IMR-90 (cell line): ENCODE data around the gene CCDC7. TPM values are rescaled to one million over a fixed set of nuclear protein-coding genes. Genes with fewer than 3 reads are reported as not detected.
A peak's percentile ranks its signal among the peaks of the same experiment; 100 is the strongest.

Experiments
- ATAC-seq: fragments of 200-7000 bp; cut with Tn5 transposase; 2 replicates; pipeline ENCODE4 v1.9.1; 2020; ENCODE audit warnings: low read depth, mild to moderate bottlenecking, moderate library complexity
- BruUV-seq: library from RNA; stranded (reverse); fragments of 400-500 nt; replicated peaks from 2 replicates; lab custom pipeline; 2021; lab: Mats Ljungman, UMichigan
- CTCF ChIA-PET: fragments of 300-600 bp; formaldehyde crosslinking; extraction: SDS; loops from one replicate; lab custom pipeline; 2021; ENCODE audit warnings: antibody characterized with exemption; lab: Yijun Ruan, JAX
- POLR2A ChIA-PET: fragments of 300-600 bp; sonication (Branson Sonifier 250); formaldehyde crosslinking; loops from one replicate; lab custom pipeline; 2022; ENCODE audit warnings: antibody characterized with exemption; ENCODE audit not compliant: unreplicated experiment; lab: Charles Lee
- DNase-seq: peaks from one replicate; pipeline ENCODE4 v3.0.0; 2013
- H2AFZ ChIP-seq: replicated peaks from 2 replicates; pipeline ENCODE3; 2013; ENCODE audit warnings: low read length, mild to moderate bottlenecking; ENCODE audit not compliant: poor library complexity
- H2AK5ac ChIP-seq: 2 replicates; pipeline ENCODE4 v1.6.1; 2013; ENCODE audit warnings: low read depth, low read length, inconsistent platforms
- H2AK9ac ChIP-seq: replicated peaks from 2 replicates; pipeline ENCODE3; 2013; ENCODE audit warnings: mild to moderate bottlenecking, low read depth, low read length, moderate library complexity; ENCODE audit not compliant: poor library complexity
- H2BK120ac ChIP-seq: 2 replicates; pipeline ENCODE4 v1.6.1; 2013; ENCODE audit warnings: low read depth, low read length, inconsistent platforms
- H2BK15ac ChIP-seq: 3 replicates; pipeline ENCODE4 v1.6.1; 2013; ENCODE audit warnings: low read depth, low read length, inconsistent platforms
- H2BK20ac ChIP-seq: 2 replicates; pipeline ENCODE4 v1.6.1; 2013; ENCODE audit warnings: low read depth, mild to moderate bottlenecking, inconsistent platforms, low read length, moderate library complexity
- H2BK5ac ChIP-seq: 2 replicates; pipeline ENCODE4 v1.6.1; 2013; ENCODE audit warnings: mild to moderate bottlenecking, low read depth, low read length, inconsistent platforms; ENCODE audit not compliant: poor library complexity, severe bottlenecking
- H3K14ac ChIP-seq: replicated peaks from 2 replicates; pipeline ENCODE4 v1.6.1; 2013; ENCODE audit warnings: low read depth, low read length, inconsistent platforms
- H3K18ac ChIP-seq: 2 replicates; pipeline ENCODE4 v1.6.1; 2013; ENCODE audit warnings: low read depth, low read length, control low read depth
- H3K23ac ChIP-seq: 2 replicates; pipeline ENCODE4 v1.6.1; 2013; ENCODE audit warnings: low read depth, low read length, inconsistent platforms
- H3K27ac ChIP-seq: 2 replicates; pipeline ENCODE4 v1.5.1; 2013; ENCODE audit warnings: mild to moderate bottlenecking, control low read depth, low read length; ENCODE audit not compliant: insufficient read depth
- H3K27me3 ChIP-seq: 2 replicates; pipeline ENCODE4 v1.6.1; 2013; ENCODE audit warnings: low read length; ENCODE audit not compliant: control insufficient read depth, insufficient read depth
- H3K36me3 ChIP-seq: 2 replicates; pipeline ENCODE4 v1.6.1; 2013; ENCODE audit warnings: low read length, mixed read lengths; ENCODE audit not compliant: control insufficient read depth, insufficient read depth
- H3K4ac ChIP-seq: 2 replicates; pipeline ENCODE4 v1.6.1; 2013; ENCODE audit warnings: low read depth, low read length, inconsistent platforms
- H3K4me1 ChIP-seq: 2 replicates; pipeline ENCODE4 v1.6.1; 2013; ENCODE audit warnings: low read length, mixed read lengths; ENCODE audit not compliant: control insufficient read depth, insufficient read depth
- H3K4me2 ChIP-seq: 2 replicates; pipeline ENCODE4 v1.6.1; 2013; ENCODE audit warnings: low read depth, mild to moderate bottlenecking, control low read depth, low read length, moderate library complexity
- H3K4me3 ChIP-seq: 2 replicates; pipeline ENCODE4 v1.5.1; 2013; ENCODE audit warnings: low read depth, mild to moderate bottlenecking, control low read depth, low read length, moderate library complexity; ENCODE audit not compliant: insufficient read depth
- H3K56ac ChIP-seq: 2 replicates; pipeline ENCODE4 v1.6.1; 2013; ENCODE audit warnings: low read length, inconsistent platforms; ENCODE audit not compliant: insufficient read depth; ENCODE audit errors: extremely low read depth
- H3K79me1 ChIP-seq, 2 experiments: 2 replicates each; pipeline ENCODE4 v1.6.1; 2013; ENCODE audit warnings: low read length in 2 of 2, inconsistent platforms in 1 of 2, low read depth in 1 of 2
- H3K9ac ChIP-seq: 2 replicates; pipeline ENCODE4 v1.6.1; 2013; ENCODE audit warnings: low read depth, low read length, control low read depth
- H3K9me1 ChIP-seq: 2 replicates; pipeline ENCODE4 v1.6.1; 2013; ENCODE audit warnings: low read length, inconsistent platforms; ENCODE audit not compliant: insufficient read depth
- H3K9me3 ChIP-seq: 2 replicates; pipeline ENCODE4 v1.6.1; 2013; ENCODE audit warnings: low read length; ENCODE audit not compliant: control insufficient read depth, insufficient read depth
- H4K20me1 ChIP-seq: 2 replicates; pipeline ENCODE4 v1.6.1; 2013; ENCODE audit warnings: low read length, inconsistent platforms; ENCODE audit not compliant: insufficient read depth
- H4K5ac ChIP-seq: 2 replicates; pipeline ENCODE4 v1.6.1; 2013; ENCODE audit warnings: mild to moderate bottlenecking, low read depth, low read length, control low read depth
- H4K8ac ChIP-seq, 2 experiments: 2 replicates each; pipeline ENCODE4 v1.6.1; 2013; ENCODE audit warnings: low read depth in 2 of 2, low read length in 2 of 2, control low read depth in 1 of 2, inconsistent platforms in 1 of 2
- H4K91ac ChIP-seq: 2 replicates; pipeline ENCODE4 v1.6.1; 2013; ENCODE audit warnings: low read depth, low read length, inconsistent platforms; ENCODE audit not compliant: insufficient read depth
- RAD21 ChIP-seq: IDR thresholded peaks from 2 replicates; pipeline ENCODE4 v1.6.1; 2012; ENCODE audit warnings: low read length, improper control_type of control experiment
- dilution Hi-C: fragments of 300-500 bp; cut with HindIII; formaldehyde crosslinking; loops from one replicate; pipeline ENCODE4 v1.14.3; 2018; ENCODE audit warnings: low sequenced_read_pairs; ENCODE audit not compliant: unreplicated experiment
- in situ Hi-C: fragments of 300-500 bp; cut with MboI; formaldehyde crosslinking; loops from 3 replicates; pipeline ENCODE4 v1.14.3; 2019; ENCODE audit warnings: low sequenced_read_pairs, inconsistent platforms, mixed read lengths
- intact Hi-C: fragments of 100-400 bp; cut with micrococcal nuclease; formaldehyde crosslinking; loops from 2 replicates; pipeline ENCODE4 v1.10.0; 2022
- polyA plus RNA-seq, 3 experiments: library from polyadenylated mRNA; depleted of rRNA; stranded (reverse); fragments of >200 nt; gene quantifications; 2 replicates each; pipeline ENCODE4 v1.2.3, GENCODE V29; 2012; ENCODE audit warnings: low replicate concordance in 1 of 3
- total RNA-seq: library from RNA; depleted of rRNA; stranded (reverse); fragments of >200 nt; gene quantifications from 2 replicates; pipeline ENCODE4 v1.2.3, GENCODE V29; 2012
- TF ChIP-seq, protein P1 (sequence below): conservative IDR thresholded peaks from 2 replicates; pipeline ENCODE4 v1.5.1; 2012; ENCODE audit warnings: mild to moderate bottlenecking, low read depth, low read length, improper control_type of control experiment

The CCDC7 gene
- total and polyA plus RNA-seq, 2 of the 4 experiments (the other 2 are of a cell fraction): 0.74 to 4.3 TPM

DNA sequence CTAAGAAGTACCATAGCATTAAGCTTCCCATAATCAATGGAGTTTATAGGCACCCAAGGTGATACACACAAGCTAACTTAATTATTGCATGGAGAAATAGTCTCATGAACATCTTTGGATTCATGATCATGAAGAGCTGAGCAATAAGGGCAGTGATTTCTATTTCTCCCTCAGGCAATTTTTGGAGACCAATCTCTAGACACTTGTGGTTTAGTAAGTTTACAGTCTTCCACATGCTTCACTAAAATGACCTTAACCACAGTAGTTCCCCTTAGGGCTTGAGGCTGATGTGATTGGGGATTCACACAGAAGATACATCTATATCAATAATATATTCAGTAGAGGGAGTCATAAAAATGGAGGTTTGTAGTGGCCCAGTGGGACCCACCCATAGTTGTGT is 241.2 kb downstream of the CCDC7 start:
- Histone ChIP-seq H2BK5ac (no peak overlapping the region), H2BK15ac (no peak overlapping the region), H3K9ac (no peak overlapping the region), H2AK5ac (no peak overlapping the region), H2AK9ac (no peak overlapping the region), H3K9me1 (no peaks in the 10 kb centered on the region), H3K4me3 (no peak overlapping the region), H3K27me3 (no peaks in the 10 kb centered on the region), H3K18ac (no peak overlapping the region), H4K20me1 (no peaks in the 10 kb centered on the region), H3K56ac (no peak overlapping the region), H4K91ac (no peak overlapping the region), H3K4me2 (no peak overlapping the region), H3K79me1 (no peaks in the 10 kb centered on the region), H3K14ac (no peak overlapping the region), H4K8ac (no peak overlapping the region), H3K23ac (no peak overlapping the region), H3K9me3 (no peaks in the 10 kb centered on the region), H3K27ac (no peak overlapping the region), H3K36me3 (no peaks in the 10 kb centered on the region), H2AFZ (no peak overlapping the region), H3K4ac (no peak overlapping the region), H3K4me1 (no peaks in the 10 kb centered on the region), H4K5ac (no peak overlapping the region), H2BK120ac (no peak overlapping the region), H2BK20ac (no peak overlapping the region)
- dilution Hi-C loops (no loop called here), in situ Hi-C loops (no loop called here), intact Hi-C loops (no loop called here)
- no peak for TF ChIP-seq RAD21
- TF ChIP-seq, protein P1, sequence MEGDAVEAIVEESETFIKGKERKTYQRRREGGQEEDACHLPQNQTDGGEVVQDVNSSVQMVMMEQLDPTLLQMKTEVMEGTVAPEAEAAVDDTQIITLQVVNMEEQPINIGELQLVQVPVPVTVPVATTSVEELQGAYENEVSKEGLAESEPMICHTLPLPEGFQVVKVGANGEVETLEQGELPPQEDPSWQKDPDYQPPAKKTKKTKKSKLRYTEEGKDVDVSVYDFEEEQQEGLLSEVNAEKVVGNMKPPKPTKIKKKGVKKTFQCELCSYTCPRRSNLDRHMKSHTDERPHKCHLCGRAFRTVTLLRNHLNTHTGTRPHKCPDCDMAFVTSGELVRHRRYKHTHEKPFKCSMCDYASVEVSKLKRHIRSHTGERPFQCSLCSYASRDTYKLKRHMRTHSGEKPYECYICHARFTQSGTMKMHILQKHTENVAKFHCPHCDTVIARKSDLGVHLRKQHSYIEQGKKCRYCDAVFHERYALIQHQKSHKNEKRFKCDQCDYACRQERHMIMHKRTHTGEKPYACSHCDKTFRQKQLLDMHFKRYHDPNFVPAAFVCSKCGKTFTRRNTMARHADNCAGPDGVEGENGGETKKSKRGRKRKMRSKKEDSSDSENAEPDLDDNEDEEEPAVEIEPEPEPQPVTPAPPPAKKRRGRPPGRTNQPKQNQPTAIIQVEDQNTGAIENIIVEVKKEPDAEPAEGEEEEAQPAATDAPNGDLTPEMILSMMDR: no peak
- peak; percentile 6 for DNase-seq
- no peak for ATAC-seq
- ChIA-PET CTCF (no interaction called here), POLR2A (no interaction called here)
- no TSS peak for BruUV-seq
